ENCODE data around the gene NBAS. TPM values are rescaled to one million over a fixed set of nuclear protein-coding genes. Genes with fewer than 3 reads are reported as not detected.
"Not testable (repeated sequence)": the region's sequence is repeated elsewhere in the genome, so short reads cannot be mapped to it uniquely, and the experiment has no call there.

NBAS gene
- total RNA-seq, 2 experiments from 2014 or later, result 32.9 to 34.0 TPM

DNA sequence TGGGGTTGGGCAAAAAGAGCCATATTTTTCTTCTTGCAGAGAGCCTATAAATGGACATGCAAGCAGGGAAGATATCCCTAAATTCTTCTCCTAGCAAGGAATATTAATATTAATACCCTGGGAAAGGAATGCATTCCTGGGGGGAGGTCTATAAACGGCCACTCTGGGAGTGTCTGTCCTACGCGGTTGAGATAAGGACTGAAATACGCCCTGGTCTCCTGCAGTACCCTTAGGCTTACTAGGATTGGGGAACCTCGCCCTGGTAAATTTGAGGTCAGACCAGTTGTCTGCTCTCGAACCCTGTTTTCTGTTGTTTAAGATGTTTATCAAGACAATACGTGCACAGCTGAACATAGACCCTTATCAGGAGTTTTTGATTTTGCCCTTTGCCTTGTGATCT lies 302.7 kb downstream of the NBAS start:
- H3K4me1 Mint-ChIP-seq; H3K9me3 Mint-ChIP-seq (ENCODE audit: low read depth); H3K27ac Mint-ChIP-seq; H3K4me3 Mint-ChIP-seq; DNase-seq; ATAC-seq; CTCF ChIA-PET; H3K36me3 Mint-ChIP-seq; H3K27me3 Mint-ChIP-seq: not testable (repeated sequence)

DNA sequence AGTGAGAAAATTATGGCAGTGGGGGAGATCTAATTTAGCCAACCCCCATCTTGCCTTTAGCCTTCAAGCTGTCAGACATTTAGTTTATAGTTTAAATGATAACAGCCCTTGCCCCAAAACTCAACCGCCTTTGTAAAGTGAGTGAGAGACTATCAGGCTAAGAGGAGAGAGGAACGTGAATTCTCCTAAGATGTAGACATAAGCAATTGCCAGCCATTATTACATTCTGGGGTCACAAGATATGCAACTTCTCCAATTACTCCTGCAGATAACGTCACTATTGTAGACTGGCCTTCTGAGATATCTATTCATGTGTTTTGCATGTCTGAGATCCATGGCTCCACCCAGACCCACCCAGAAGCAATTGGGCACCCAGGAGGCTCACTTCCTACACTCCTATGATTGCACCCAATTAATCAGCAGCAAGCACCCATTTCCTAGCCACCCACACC lies 307.3 kb downstream of the NBAS start:
- H3K4me1 Mint-ChIP-seq, result no peaks in the 10 kb centered on the region
- no peaks in the 10 kb centered on the region for H3K27me3 Mint-ChIP-seq
- no peak overlapping the region for H3K27ac Mint-ChIP-seq
- CTCF ChIA-PET, result no interaction called here
- no peak overlapping the region for H3K4me3 Mint-ChIP-seq
- no peak for ATAC-seq
- no peak for DNase-seq
- peaks cover 14% of the 10 kb centered on the region for H3K36me3 Mint-ChIP-seq
- peaks cover 6% of the 10 kb centered on the region for H3K9me3 Mint-ChIP-seq (ENCODE audit: low read depth)

DNA sequence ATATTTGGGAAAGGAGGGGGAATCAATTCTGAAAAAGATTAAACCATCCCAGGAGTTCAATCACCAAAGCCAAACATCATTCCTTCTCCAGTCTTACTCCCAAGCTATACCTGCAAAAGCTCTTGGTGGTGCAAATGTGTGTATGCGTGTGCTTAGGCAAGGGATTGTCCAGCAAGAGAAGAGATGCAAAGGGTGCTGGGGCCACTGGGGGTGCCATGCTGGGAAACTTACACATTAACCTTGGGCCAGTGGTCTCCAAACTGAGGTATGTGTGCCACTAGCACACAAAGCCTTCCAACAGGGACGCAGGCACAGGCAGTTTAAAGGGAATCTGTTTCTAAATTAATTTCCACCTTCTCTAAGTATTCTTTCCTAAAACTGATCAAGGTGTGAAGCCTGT lies 307.9 kb downstream of the NBAS start:
- Mint-ChIP-seq H3K27me3 (no peaks in the 10 kb centered on the region), H3K36me3 (peaks cover 12% of the 10 kb centered on the region), H3K4me3 (no peak overlapping the region), H3K9me3 (ENCODE audit: low read depth) (peaks cover 6% of the 10 kb centered on the region), H3K4me1 (no peaks in the 10 kb centered on the region), H3K27ac (no peak overlapping the region)
- no peak for DNase-seq
- CTCF ChIA-PET, result no interaction called here
- no peak for ATAC-seq

DNA sequence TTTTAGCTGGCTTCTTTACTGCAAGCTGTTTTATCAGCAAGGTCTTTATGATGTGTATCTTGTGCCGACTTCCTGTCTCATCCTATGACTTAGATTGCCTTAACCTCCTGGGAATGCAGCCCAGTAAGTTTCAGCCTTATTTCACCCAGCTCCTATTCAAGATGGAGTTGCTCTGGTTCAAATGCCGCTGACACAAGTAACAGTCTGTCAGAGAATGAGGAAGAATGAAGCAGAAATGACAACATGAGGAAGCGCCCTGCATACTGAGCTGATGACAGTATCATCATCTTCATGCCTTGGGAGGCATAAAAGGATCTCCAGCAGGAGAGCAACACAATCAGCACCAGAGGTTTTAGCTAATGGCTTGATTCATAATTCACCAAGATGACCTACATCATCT lies 309.4 kb downstream of the NBAS start:
- Mint-ChIP-seq H3K9me3 (ENCODE audit: low read depth) (peaks cover 3% of the 10 kb centered on the region), H3K36me3 (peaks cover 14% of the 10 kb centered on the region), H3K27me3 (no peaks in the 10 kb centered on the region), H3K4me3 (no peak overlapping the region), H3K27ac (no peak overlapping the region), H3K4me1 (no peaks in the 10 kb centered on the region)
- DNase-seq, result no peak
- CTCF ChIA-PET, result no interaction called here
- no peak for ATAC-seq

DNA sequence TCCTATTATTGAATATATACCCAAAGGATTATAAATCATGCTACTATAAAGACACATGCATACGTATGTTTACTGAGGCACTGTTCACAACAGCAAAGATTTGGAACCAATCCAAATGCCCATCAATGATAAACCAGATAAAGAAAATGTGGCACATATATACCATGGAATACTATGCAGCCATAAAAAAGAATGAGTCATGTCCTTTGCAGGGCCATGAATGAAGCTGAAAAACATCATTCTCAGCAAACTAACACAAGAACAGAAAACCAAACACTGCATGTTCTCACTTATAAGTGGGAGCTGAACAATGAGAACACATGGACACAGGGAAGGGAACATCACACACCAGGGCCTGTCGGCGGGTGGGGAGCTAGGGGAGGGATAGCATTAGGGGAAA lies 310.2 kb downstream of the NBAS start:
- CTCF ChIA-PET, result not testable (repeated sequence)
- peaks cover 14% of the 10 kb centered on the region for H3K36me3 Mint-ChIP-seq

DNA sequence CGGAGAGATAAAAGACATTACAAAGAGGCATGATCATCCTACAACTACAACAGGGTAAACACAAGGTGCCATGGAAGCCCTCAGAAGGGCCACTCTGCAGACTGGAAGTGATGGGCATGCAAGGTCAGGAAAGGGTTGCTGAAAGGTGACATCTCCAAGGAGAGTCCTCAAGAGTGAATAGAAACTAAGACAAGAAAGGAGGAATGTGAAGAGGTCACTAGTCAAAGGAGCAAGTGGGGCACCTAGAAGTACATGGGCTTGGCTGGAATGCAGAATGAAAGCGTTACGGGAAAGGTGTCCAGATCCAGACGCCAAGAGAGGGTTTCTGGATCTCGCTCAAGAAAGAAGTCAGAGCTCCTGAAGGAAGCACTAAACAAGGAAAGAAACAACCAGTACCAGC lies 314.3 kb downstream of the NBAS start:
- ATAC-seq (no peak), DNase-seq (no peak)
- Mint-ChIP-seq H3K27me3 (no peaks in the 10 kb centered on the region), H3K27ac (no peak overlapping the region), H3K9me3 (ENCODE audit: low read depth) (peaks cover 6% of the 10 kb centered on the region), H3K4me1 (peaks cover 7% of the 10 kb centered on the region), H3K36me3 (peaks cover 18% of the 10 kb centered on the region), H3K4me3 (no peak overlapping the region)
- CTCF ChIA-PET, result no interaction called here

More for the DNA sequence above, 310.2 kb downstream of the NBAS start:
- not testable (repeated sequence) for H3K27me3 Mint-ChIP-seq; H3K4me1 Mint-ChIP-seq; H3K27ac Mint-ChIP-seq; ATAC-seq; DNase-seq; H3K9me3 Mint-ChIP-seq (ENCODE audit: low read depth); H3K4me3 Mint-ChIP-seq

DNA sequence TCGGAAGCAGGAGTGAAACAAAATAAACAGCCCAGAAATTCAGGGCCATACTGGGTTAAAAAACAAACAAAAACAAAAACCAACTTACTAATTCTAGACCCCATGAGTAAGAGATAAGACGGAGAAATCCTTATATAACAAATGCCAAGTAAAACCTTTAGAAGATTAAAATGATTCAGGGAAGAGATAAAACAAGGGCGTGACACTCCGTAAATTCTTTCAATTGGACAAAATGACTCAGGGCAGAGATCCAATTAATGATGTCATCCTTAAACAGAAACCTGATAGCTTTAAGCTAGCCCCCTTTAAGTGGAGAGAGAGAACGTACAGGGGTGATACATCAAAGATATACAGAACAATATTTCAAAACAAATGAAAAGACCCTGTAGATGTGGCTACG lies 317.4 kb downstream of the NBAS start:
- DNase-seq (no peak), ATAC-seq (no peak)
- Mint-ChIP-seq H3K36me3 (peaks cover 8% of the 10 kb centered on the region), H3K4me1 (peaks cover 7% of the 10 kb centered on the region), H3K27me3 (no peaks in the 10 kb centered on the region), H3K27ac (no peak overlapping the region), H3K9me3 (ENCODE audit: low read depth) (peaks cover 3% of the 10 kb centered on the region), H3K4me3 (no peak overlapping the region)
- CTCF ChIA-PET, result no interaction called here

DNA sequence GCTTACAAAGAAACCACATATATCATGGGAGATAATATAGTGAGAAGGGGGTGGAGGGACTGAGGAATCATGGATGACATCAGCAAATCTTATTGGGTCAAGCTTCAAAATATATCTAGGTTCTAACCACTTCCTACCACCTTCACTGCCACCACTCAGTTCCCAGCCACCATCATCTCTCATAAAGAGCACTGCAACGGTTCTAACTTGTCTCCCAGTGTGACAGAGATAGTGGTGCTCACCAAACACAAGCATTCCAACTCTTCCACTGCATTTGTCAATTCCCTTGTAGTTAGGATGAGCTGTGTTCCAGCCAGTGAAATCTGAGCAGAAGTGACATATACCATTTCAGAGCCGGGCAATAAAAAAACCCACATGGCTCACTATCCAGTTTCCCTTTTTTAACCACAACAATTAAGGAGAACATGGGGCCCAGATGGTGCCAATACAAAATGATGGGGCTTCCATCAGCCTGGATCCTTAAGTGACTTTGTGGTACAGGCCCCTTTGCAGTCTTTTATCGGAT lies 318.1 kb downstream of the NBAS start:
- CTCF ChIA-PET, result no interaction called here
- Mint-ChIP-seq H3K9me3 (ENCODE audit: low read depth) (peaks cover 3% of the 10 kb centered on the region), H3K36me3 (peaks cover 8% of the 10 kb centered on the region), H3K27me3 (no peaks in the 10 kb centered on the region), H3K4me3 (no peak overlapping the region), H3K27ac (peak overlapping the region; percentile 4), H3K4me1 (peaks cover 7% of the 10 kb centered on the region)
- no peak for ATAC-seq
- no peak for DNase-seq

DNA sequence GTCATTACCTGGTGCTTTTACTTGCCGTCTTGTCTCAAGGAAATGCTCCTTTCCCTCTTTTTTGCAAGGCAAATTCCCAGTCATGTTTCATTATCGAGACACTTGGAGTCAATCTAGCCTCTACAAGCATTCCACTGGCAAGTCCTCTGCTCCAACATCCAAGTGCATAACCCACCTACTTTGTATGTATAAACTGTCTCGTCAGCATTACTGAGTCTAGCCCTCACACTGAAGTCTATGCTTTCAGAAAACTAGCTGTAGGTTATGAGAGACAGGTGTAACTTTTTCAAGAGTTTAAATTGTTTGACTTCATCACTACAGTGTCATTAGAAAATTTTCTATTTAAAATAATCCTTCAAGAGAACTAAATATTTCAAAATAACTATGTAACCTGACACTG lies 319.2 kb downstream of the NBAS start:
- CTCF ChIA-PET, result no interaction called here
- peaks cover 3% of the 10 kb centered on the region for H3K9me3 Mint-ChIP-seq (ENCODE audit: low read depth)
- H3K27me3 Mint-ChIP-seq, result no peaks in the 10 kb centered on the region
- H3K27ac Mint-ChIP-seq, result no peak overlapping the region
- H3K4me1 Mint-ChIP-seq, result peaks cover 7% of the 10 kb centered on the region
- ATAC-seq, result no peak
- no peak for DNase-seq
- H3K4me3 Mint-ChIP-seq, result no peak overlapping the region
- H3K36me3 Mint-ChIP-seq, result peaks cover 9% of the 10 kb centered on the region

DNA sequence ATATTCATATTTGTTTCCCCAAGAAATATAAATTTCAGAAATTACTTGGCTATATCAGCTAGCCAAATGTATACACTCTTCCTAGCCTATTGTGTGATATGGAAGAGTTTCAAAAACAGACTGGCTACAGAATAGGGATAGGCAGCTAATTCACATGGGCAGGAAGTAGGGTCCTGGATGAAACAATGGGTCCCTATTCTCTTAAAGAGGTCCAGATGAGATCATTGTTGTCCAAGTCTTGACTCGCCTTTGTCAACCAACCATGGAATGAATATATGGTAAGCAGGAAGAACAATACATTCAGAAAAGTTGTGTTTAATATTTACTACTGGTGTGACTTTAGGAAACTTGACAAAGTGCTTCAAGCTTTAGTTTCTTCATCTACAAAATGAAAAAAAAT lies 319.9 kb downstream of the NBAS start:
- H3K9me3 Mint-ChIP-seq (ENCODE audit: low read depth), result peaks cover 3% of the 10 kb centered on the region
- CTCF ChIA-PET, result no interaction called here
- DNase-seq (no peak), ATAC-seq (no peak)
- peaks cover 11% of the 10 kb centered on the region for H3K36me3 Mint-ChIP-seq
- no peak overlapping the region for H3K27ac Mint-ChIP-seq
- no peaks in the 10 kb centered on the region for H3K27me3 Mint-ChIP-seq
- no peak overlapping the region for H3K4me3 Mint-ChIP-seq
- H3K4me1 Mint-ChIP-seq, result peaks cover 7% of the 10 kb centered on the region

DNA sequence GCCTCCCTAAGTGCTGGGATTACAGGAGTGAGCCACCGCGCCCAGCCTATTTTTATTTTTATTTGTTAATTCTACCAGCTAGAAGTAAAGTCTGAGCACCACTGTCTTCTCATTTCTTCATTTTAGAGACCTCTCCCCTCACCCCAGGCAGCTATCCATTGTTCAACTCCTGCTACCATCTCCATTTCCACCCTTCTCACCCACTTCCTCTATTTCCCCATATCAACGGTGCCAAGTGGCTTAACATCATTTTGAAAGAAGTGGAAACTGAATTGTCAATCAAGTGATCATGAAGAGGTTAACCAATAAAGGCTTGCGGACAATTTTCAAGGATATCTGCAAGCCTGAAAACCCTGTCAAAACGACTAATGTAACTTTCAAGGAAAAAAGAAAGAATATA lies 323.1 kb downstream of the NBAS start:
- Mint-ChIP-seq H3K27me3 (no peaks in the 10 kb centered on the region), H3K36me3 (peaks cover 6% of the 10 kb centered on the region), H3K9me3 (ENCODE audit: low read depth) (peaks cover 3% of the 10 kb centered on the region), H3K4me3 (no peak overlapping the region), H3K4me1 (peaks cover 6% of the 10 kb centered on the region), H3K27ac (no peak overlapping the region)
- CTCF ChIA-PET, result no interaction called here
- ATAC-seq (no peak), DNase-seq (no peak)

DNA sequence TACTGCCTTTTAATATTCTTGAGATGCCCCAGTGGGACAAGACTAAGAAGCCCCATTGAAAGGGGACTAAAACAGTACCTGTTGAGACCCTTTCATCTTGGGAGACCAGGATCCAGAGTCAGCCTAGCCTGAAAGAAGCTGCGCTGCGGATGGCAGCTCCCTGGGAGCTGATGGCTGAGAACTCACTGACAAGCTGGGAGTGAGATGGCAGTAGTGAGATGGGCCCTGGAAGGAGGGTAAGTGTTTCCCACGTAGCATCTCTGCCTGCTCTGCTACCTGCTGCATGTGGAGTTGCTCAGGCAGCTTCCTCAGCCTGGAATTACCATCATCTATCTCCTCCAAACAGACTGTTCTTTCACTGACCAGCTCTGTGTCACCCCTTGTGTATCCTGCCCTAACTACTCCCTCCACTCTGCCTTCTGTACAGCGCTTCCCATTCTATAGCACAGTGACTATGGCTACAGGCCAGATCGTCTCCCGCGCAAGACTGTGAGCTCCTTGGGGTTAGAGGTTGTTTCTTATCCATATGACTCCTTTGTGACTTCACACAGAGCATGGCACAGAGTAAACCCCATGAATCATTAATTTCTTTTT lies 330.4 kb downstream of the NBAS start:
- H3K36me3 Mint-ChIP-seq, result peaks cover 17% of the 10 kb centered on the region
- no peak overlapping the region for H3K27ac Mint-ChIP-seq
- CTCF ChIA-PET, result no interaction called here
- no peaks in the 10 kb centered on the region for H3K9me3 Mint-ChIP-seq (ENCODE audit: low read depth)
- H3K4me1 Mint-ChIP-seq, result no peaks in the 10 kb centered on the region
- no peak overlapping the region for H3K4me3 Mint-ChIP-seq
- DNase-seq (no peak), ATAC-seq (no peak)
- H3K27me3 Mint-ChIP-seq, result no peaks in the 10 kb centered on the region

DNA sequence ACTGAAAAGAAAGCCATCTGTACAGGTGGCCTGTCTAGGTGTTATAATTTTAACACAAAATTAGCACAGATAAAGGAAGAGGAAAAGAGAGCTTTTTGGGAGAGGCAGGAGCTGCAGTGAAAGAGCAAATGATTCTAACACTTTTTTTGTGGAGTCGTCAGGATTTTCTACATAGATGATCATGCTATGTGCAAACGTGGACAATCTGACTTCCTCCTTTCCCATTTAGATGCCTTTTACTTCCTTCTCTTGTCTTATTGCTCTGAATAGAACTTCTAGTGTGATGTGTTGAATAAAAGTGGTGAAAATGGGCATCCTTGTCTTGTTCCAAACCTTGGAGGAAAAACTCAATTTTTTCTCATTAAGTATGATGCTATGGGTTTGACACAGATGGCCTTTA lies 334.5 kb downstream of the NBAS start:
- CTCF ChIA-PET, result no interaction called here
- Mint-ChIP-seq H3K9me3 (ENCODE audit: low read depth) (no peaks in the 10 kb centered on the region), H3K27ac (no peak overlapping the region), H3K4me3 (no peak overlapping the region), H3K4me1 (peaks cover 4% of the 10 kb centered on the region), H3K27me3 (no peaks in the 10 kb centered on the region), H3K36me3 (peaks cover 19% of the 10 kb centered on the region)
- ATAC-seq (no peak), DNase-seq (no peak)

DNA sequence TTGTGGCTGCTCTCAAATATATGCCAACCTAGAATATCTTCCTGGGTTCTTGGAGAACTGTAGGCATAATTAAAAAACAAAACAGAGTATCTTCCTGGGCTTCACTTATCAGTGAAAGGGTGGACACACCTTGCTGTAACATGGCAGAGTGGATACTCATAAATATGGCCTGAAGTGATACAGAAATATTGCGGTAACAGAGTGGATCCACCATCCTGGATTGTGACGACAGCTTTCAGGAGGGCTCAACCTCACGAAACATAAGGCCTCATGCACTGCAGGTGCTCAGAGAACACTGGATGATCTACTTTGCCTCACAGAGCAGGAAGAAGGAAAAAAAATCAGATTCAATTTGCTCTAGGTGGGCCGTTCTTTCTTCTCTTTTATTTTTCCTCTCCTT lies 336.0 kb downstream of the NBAS start:
- Mint-ChIP-seq H3K4me1 (peaks cover 5% of the 10 kb centered on the region), H3K36me3 (peaks cover 16% of the 10 kb centered on the region), H3K4me3 (no peak overlapping the region), H3K27ac (no peak overlapping the region), H3K27me3 (no peaks in the 10 kb centered on the region), H3K9me3 (ENCODE audit: low read depth) (no peaks in the 10 kb centered on the region)
- CTCF ChIA-PET, result interaction anchor here (0.8 kb wide), 1 partner anchor 11 kb away, joined by 4 read pairs; no protein-coding TSS in a partner anchor
- no peak for ATAC-seq
- DNase-seq, result no peak

DNA sequence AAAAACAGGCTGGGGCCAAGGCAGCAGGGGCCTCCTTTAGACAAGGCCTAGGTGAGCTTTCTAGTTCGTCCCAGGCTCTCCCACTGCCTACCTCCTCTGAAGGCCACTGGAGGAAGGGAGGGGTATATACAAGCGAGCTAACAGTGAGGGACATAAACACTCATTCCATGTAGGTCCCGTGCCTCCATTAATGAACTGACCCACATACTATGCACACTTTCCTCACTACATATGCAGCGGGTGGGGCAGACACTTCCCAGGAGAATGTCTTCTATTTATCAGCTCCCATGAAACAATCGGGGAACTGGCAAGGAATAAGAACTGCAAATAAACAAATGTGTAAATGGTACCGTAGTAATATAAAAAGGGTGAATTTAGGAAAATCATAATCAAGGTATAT lies 336.5 kb downstream of the NBAS start:
- Mint-ChIP-seq H3K4me1 (peaks cover 5% of the 10 kb centered on the region), H3K27ac (no peak overlapping the region), H3K9me3 (ENCODE audit: low read depth) (no peaks in the 10 kb centered on the region), H3K4me3 (no peak overlapping the region), H3K27me3 (no peaks in the 10 kb centered on the region), H3K36me3 (peaks cover 16% of the 10 kb centered on the region)
- CTCF ChIA-PET, result interaction anchor here (0.8 kb wide), 1 partner anchor 11 kb away, joined by 4 read pairs; no protein-coding TSS in a partner anchor
- ATAC-seq (no peak), DNase-seq (no peak)

Measured in activated CD8-positive, alpha-beta memory T cell treated with anti-CD3 and anti-CD28 coated beads, Interleukin-2, amount 10 ng/mL, durations not matched to agents 7 days and 5 days (primary cell).